ENCODE measurements around the gene ZFAND6. TPM values are rescaled to one million over a fixed set of nuclear protein-coding genes. Genes with fewer than 3 reads are reported as not detected.
"Not testable (repeated sequence)": the region's sequence is repeated elsewhere in the genome, so short reads cannot be mapped to it uniquely, and the experiment has no call there.

Gene ZFAND6
- total RNA-seq, 4 donors from 2014 or later: 215 to 324 (median 226) TPM

- Histone ChIP-seq H3K36me3 (no peaks in the 10 kb centered on the region), H3K27me3 (no peaks in the 10 kb centered on the region), H3K9me3 (no peaks in the 10 kb centered on the region), H3K27ac (peak overlapping the region in 2 of 3 donors; percentile 13 to 49), H3K4me3 (replicated peaks in 1 of 3) (no peak overlapping the region), H3K4me1 (peaks cover 53 to 62% of the 10 kb centered on the region in 2 donors)
- TF ChIP-seq CTCF (IDR thresholded peaks at IDR 0.05): no peak
- no peak for TF ChIP-seq POLR2A (IDR thresholded peaks at IDR 0.05)
- intact Hi-C loops (cut with DNase I): no loop called here
- DNase-seq: no peak
- 59 to 70% methylated on average over 3 of the region's 3 CpGs for WGBS, 2 donors
Measured at GRCh38 chr15:80099241-80099640, 39.8 kb downstream of the ZFAND6 start.

- H3K9me3 ChIP-seq; DNase-seq; H3K27me3 ChIP-seq; H3K36me3 ChIP-seq; H3K4me3 ChIP-seq (replicated peaks in 1 of 3); intact Hi-C loops (cut with DNase I): not testable (repeated sequence)
- peak overlapping the region; percentile 0 to 49 (median 13) for H3K27ac ChIP-seq
- peaks cover 49 to 58% of the 10 kb centered on the region in 2 donors for H3K4me1 ChIP-seq
- WGBS, 2 donors: 94 to 97% methylated on average over 6 of the region's 6 CpGs
Measured at GRCh38 chr15:80099662-80100061, 40.2 kb downstream of the ZFAND6 start.

- Histone ChIP-seq H3K36me3 (no peaks in the 10 kb centered on the region), H3K9me3 (no peaks in the 10 kb centered on the region), H3K27me3 (no peaks in the 10 kb centered on the region), H3K4me1 (peaks cover 43 to 53% of the 10 kb centered on the region in 2 donors), H3K4me3 (replicated peaks in 1 of 3) (no peak overlapping the region), H3K27ac (peak overlapping the region in 2 of 3 donors; percentile 0 to 49)
- intact Hi-C loops (cut with DNase I): no loop called here
- DNase-seq: no peak
- no peak for TF ChIP-seq CTCF (IDR thresholded peaks at IDR 0.05)
- no peak for TF ChIP-seq POLR2A (IDR thresholded peaks at IDR 0.05)
Measured at GRCh38 chr15:80100247-80100646, 40.8 kb downstream of the ZFAND6 start.

GRCh38 chr15:80105193-80105592, 45.7 kb downstream of the ZFAND6 start:
- Histone ChIP-seq H3K4me1 (peaks cover 8 to 19% of the 10 kb centered on the region in 2 donors), H3K4me3 (replicated peaks in 1 of 3) (no peak overlapping the region), H3K36me3 (no peaks in the 10 kb centered on the region), H3K27me3 (no peaks in the 10 kb centered on the region), H3K9me3 (no peaks in the 10 kb centered on the region), H3K27ac (no peak overlapping the region)
- intact Hi-C loops (cut with DNase I): no loop called here
- DNase-seq: no peak
- TF ChIP-seq POLR2A (IDR thresholded peaks at IDR 0.05): no peak
- no peak for TF ChIP-seq CTCF (IDR thresholded peaks at IDR 0.05)
- WGBS, 2 donors: 90 to 94% methylated on average over 3 of the region's 3 CpGs

- no peak overlapping the region for H3K27ac ChIP-seq
- no peak for DNase-seq
- intact Hi-C loops (cut with DNase I): no loop called here
- peaks cover 8 to 18% of the 10 kb centered on the region in 2 donors for H3K4me1 ChIP-seq
- 83 to 91% methylated on average over 1 of the region's 1 CpG for WGBS, 2 donors
- no peaks in the 10 kb centered on the region for H3K9me3 ChIP-seq
- no peak overlapping the region for H3K4me3 ChIP-seq (replicated peaks in 1 of 3)
- no peaks in the 10 kb centered on the region for H3K27me3 ChIP-seq
- TF ChIP-seq POLR2A (IDR thresholded peaks at IDR 0.05): no peak
- TF ChIP-seq CTCF (IDR thresholded peaks at IDR 0.05): no peak
- no peaks in the 10 kb centered on the region for H3K36me3 ChIP-seq
Measured at GRCh38 chr15:80105595-80105994, 46.1 kb downstream of the ZFAND6 start.

GRCh38 chr15:80106051-80106450, 46.6 kb downstream of the ZFAND6 start:
- H3K9me3 ChIP-seq: no peaks in the 10 kb centered on the region
- intact Hi-C loops (cut with DNase I): no loop called here
- WGBS, 2 donors: 95 to 98% methylated on average over 4 of the region's 4 CpGs
- no peak for DNase-seq
- H3K4me1 ChIP-seq: peaks cover 8 to 18% of the 10 kb centered on the region in 2 donors
- no peaks in the 10 kb centered on the region for H3K36me3 ChIP-seq
- H3K27me3 ChIP-seq: no peaks in the 10 kb centered on the region
- TF ChIP-seq CTCF (IDR thresholded peaks at IDR 0.05): no peak
- no peak for TF ChIP-seq POLR2A (IDR thresholded peaks at IDR 0.05)
- no peak overlapping the region for H3K4me3 ChIP-seq (replicated peaks in 1 of 3)
- H3K27ac ChIP-seq: no peak overlapping the region

All from thyroid gland (tissue), 4 donors.